Liver (tissue), 9 donors: ENCODE results near the gene EIF4G3. TPM values are rescaled to one million over a fixed set of nuclear protein-coding genes. Genes with fewer than 3 reads are reported as not detected.

Source experiments
- DNase-seq: peaks from one replicate; pipeline ENCODE4 v3.0.0-alpha.2; 2017; ENCODE audit warnings: low spot score
- H3K27ac ChIP-seq, 2 donors: one replicate each; pipeline ENCODE4 v1.7.0; 2013; ENCODE audit warnings: inconsistent platforms in 2 of 2, low read length in 2 of 2, control low read depth in 1 of 2, low read depth in 1 of 2, mild to moderate bottlenecking in 1 of 2
- H3K27me3 ChIP-seq, 4 donors: one replicate each; pipeline versions ENCODE4 v1.6.1 to v1.7.0; 2013; ENCODE audit warnings: low read length in 3 of 4, inconsistent platforms in 1 of 4, mild to moderate bottlenecking in 1 of 4, moderate library complexity in 1 of 4; ENCODE audit not compliant: control insufficient read depth in 4 of 4, insufficient read depth in 4 of 4
- H3K36me3 ChIP-seq, 4 donors: one replicate each; pipeline versions ENCODE4 v1.6.1 to v1.7.0; 2013; ENCODE audit warnings: low read length in 3 of 4, mild to moderate bottlenecking in 3 of 4, low read depth in 1 of 4, moderate library complexity in 1 of 4; ENCODE audit not compliant: control insufficient read depth in 4 of 4, insufficient read depth in 3 of 4
- H3K4me1 ChIP-seq, 4 donors: one replicate each; pipeline versions ENCODE4 v1.6.1 to v1.7.0; 2013; ENCODE audit warnings: low read length in 3 of 4, mild to moderate bottlenecking in 3 of 4, moderate library complexity in 1 of 4; ENCODE audit not compliant: control insufficient read depth in 4 of 4, insufficient read depth in 4 of 4
- H3K4me3 ChIP-seq, 3 donors: one replicate each; pipeline versions ENCODE4 v1.6.1 to v1.7.0; 2013; ENCODE audit warnings: low read length in 3 of 3, control low read depth in 1 of 3, low read depth in 1 of 3, mild to moderate bottlenecking in 1 of 3
- H3K9ac ChIP-seq, 2 donors: one replicate each; pipeline ENCODE4 v1.7.0; 2013; ENCODE audit warnings: low read length in 2 of 2, mild to moderate bottlenecking in 2 of 2, moderate library complexity in 2 of 2, control low read depth in 1 of 2, low read depth in 1 of 2
- H3K9me3 ChIP-seq, 4 donors: one replicate each; pipeline versions ENCODE4 v1.6.1 to v1.7.0; 2013; ENCODE audit warnings: low read length in 3 of 4; ENCODE audit not compliant: control insufficient read depth in 4 of 4
- EGR1 ChIP-seq, 2 donors: IDR thresholded peaks; 2 replicates each; pipeline ENCODE4 v1.6.1; 2016 to 2018; ENCODE audit warnings: antibody characterized with exemption in 2 of 2, low read depth in 2 of 2
- FOXA1 ChIP-seq: IDR thresholded peaks from 2 replicates; pipeline ENCODE4 v1.6.1; 2016; ENCODE audit warnings: antibody characterized with exemption
- FOXA2 ChIP-seq: IDR thresholded peaks from 2 replicates; pipeline ENCODE4 v1.6.1; 2016; ENCODE audit warnings: antibody characterized with exemption
- GABPA ChIP-seq, 2 donors: IDR thresholded peaks in 1 of 2; conservative IDR thresholded peaks in 1 of 2; 2 replicates each; pipeline ENCODE4 v1.6.1; 2016; ENCODE audit warnings: antibody characterized with exemption in 2 of 2, mild to moderate bottlenecking in 1 of 2, moderate library complexity in 1 of 2
- HNF4G ChIP-seq: IDR thresholded peaks from 2 replicates; pipeline ENCODE4 v1.6.1; 2016; ENCODE audit warnings: antibody characterized with exemption
- JUND ChIP-seq, 2 donors: IDR thresholded peaks; 2 replicates each; pipeline ENCODE4 v1.6.1; 2016; ENCODE audit warnings: antibody characterized with exemption in 2 of 2
- SP1 ChIP-seq: IDR thresholded peaks from 2 replicates; pipeline ENCODE4 v1.6.1; 2018; ENCODE audit warnings: antibody characterized with exemption, mild to moderate bottlenecking
- WGBS: extraction: QIAGEN DNeasy Blood & Tissue Kit; methylation state at CpG from one replicate; pipeline ENCODE4 v1.1.7; 2013; 5-methylcytosine and 5-hydroxymethylcytosine counted together
- polyA plus RNA-seq, 2 donors: library from polyadenylated mRNA; stranded (reverse) in 1 of 2; unstranded in 1 of 2; fragments of 200-250 nt in 1 of 2; fragments of >200 nt in 1 of 2; fragmentation: Nextera tagmentation in 1 of 2; extraction: Ambion mirVana in 1 of 2; gene quantifications; one replicate each; pipeline versions ENCODE4 v1.2.1 to v1.2.3, GENCODE V29; 2013 to 2015
- total RNA-seq, 2 donors: library from RNA; depleted of rRNA; stranded (reverse); fragments of >200 nt; gene quantifications; one replicate each; pipeline ENCODE4 v1.2.3, GENCODE V29; 2014
- TF ChIP-seq, protein P1 (sequence below): fragments of 150-350 bp; IDR thresholded peaks from 2 replicates; pipeline ENCODE4 v1.5.1; 2017; ENCODE audit warnings: improper control_type of control experiment, low read depth, low read length; ENCODE audit not compliant: missing input control
- TF ChIP-seq, protein P2 (sequence below): IDR thresholded peaks from 2 replicates; pipeline ENCODE4 v1.6.1; 2016; ENCODE audit warnings: antibody characterized with exemption, mild to moderate bottlenecking
- TF ChIP-seq, protein P3 (sequence below): IDR thresholded peaks from 2 replicates; pipeline ENCODE4 v1.6.1; 2016; ENCODE audit warnings: antibody characterized with exemption
- TF ChIP-seq, protein P4 (sequence below): IDR thresholded peaks from 2 replicates; pipeline ENCODE4 v1.6.1; 2016; ENCODE audit warnings: antibody characterized with exemption
- TF ChIP-seq, protein P5 (sequence below): IDR thresholded peaks from 2 replicates; pipeline ENCODE4 v1.6.1; 2016; ENCODE audit warnings: antibody characterized with exemption
- donor health status: healthy.
- donor health status: healthy.
- donor health status: healthy.
- donor health status: healthy.
- donor health status: healthy.

Gene EIF4G3
- total and polyA plus RNA-seq, 4 donors = 7.6 to 22.8 (median 11.7) TPM

DNA sequence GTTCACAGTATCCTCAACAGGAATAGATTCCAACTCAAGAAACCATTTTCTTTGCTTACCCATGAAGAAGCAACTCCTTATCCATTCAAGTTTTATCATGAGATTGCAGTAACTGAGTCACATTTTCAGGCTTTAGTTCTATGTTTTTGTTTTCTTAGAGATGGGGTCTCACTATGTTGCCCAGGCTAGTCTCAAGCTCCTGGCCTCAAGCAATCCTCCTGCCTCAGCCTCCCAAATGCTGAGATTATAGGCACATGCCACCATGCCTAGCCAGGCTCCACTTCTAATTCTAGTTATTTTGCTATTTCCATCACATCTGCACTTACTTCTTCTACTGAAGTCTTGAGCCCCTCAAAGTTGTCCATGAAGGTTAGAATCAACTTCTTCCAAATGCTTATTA lies 246.3 kb downstream of the EIF4G3 start:
- Histone ChIP-seq H3K9me3 (no peaks in the 10 kb centered on the region), H3K27ac (no peak overlapping the region), H3K27me3 (no peaks in the 10 kb centered on the region), H3K9ac (no peak overlapping the region), H3K36me3 (peaks cover 0 to 3% (median 0%) of the 10 kb centered on the region in 4 donors), H3K4me1 (no peaks in the 10 kb centered on the region), H3K4me3 (no peak overlapping the region)
- DNase-seq = no peak
- TF ChIP-seq GABPA (IDR thresholded peaks at IDR 0.05 in 1 of 2, conservative IDR thresholded peaks at IDR 0.05 in 1 of 2) = no peak
- TF ChIP-seq, protein P1, sequence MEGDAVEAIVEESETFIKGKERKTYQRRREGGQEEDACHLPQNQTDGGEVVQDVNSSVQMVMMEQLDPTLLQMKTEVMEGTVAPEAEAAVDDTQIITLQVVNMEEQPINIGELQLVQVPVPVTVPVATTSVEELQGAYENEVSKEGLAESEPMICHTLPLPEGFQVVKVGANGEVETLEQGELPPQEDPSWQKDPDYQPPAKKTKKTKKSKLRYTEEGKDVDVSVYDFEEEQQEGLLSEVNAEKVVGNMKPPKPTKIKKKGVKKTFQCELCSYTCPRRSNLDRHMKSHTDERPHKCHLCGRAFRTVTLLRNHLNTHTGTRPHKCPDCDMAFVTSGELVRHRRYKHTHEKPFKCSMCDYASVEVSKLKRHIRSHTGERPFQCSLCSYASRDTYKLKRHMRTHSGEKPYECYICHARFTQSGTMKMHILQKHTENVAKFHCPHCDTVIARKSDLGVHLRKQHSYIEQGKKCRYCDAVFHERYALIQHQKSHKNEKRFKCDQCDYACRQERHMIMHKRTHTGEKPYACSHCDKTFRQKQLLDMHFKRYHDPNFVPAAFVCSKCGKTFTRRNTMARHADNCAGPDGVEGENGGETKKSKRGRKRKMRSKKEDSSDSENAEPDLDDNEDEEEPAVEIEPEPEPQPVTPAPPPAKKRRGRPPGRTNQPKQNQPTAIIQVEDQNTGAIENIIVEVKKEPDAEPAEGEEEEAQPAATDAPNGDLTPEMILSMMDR = no peak

DNA sequence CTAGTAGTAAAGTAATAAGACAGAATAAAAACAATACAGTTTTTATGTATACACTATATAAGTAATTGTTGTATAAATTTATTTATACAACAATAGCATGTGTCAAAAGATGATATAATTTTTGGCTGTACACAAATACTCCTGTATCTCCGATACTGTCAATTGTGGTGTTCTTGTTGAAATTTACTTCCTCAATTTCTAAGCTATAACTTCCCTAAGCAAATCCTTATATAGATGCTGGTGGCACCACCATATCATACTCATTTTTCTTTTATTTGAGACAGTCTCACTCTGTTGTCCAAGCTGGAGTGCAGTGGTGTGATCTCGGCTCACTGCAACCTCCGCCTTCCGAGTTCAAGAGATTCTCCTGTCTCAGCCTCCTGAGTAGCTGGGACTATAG lies 248.6 kb downstream of the EIF4G3 start:
- peaks cover 0 to 1% (median 0%) of the 10 kb centered on the region in 4 donors for H3K4me1 ChIP-seq
- no peak overlapping the region for H3K4me3 ChIP-seq
- no peak for TF ChIP-seq FOXA2
- TF ChIP-seq, protein P1 = no peak
- no peak for TF ChIP-seq JUND (IDR thresholded peaks at IDR 0.05)
- TF ChIP-seq SP1 = no peak
- no peak for TF ChIP-seq FOXA1
- no peak for TF ChIP-seq HNF4G
- TF ChIP-seq, protein P2, sequence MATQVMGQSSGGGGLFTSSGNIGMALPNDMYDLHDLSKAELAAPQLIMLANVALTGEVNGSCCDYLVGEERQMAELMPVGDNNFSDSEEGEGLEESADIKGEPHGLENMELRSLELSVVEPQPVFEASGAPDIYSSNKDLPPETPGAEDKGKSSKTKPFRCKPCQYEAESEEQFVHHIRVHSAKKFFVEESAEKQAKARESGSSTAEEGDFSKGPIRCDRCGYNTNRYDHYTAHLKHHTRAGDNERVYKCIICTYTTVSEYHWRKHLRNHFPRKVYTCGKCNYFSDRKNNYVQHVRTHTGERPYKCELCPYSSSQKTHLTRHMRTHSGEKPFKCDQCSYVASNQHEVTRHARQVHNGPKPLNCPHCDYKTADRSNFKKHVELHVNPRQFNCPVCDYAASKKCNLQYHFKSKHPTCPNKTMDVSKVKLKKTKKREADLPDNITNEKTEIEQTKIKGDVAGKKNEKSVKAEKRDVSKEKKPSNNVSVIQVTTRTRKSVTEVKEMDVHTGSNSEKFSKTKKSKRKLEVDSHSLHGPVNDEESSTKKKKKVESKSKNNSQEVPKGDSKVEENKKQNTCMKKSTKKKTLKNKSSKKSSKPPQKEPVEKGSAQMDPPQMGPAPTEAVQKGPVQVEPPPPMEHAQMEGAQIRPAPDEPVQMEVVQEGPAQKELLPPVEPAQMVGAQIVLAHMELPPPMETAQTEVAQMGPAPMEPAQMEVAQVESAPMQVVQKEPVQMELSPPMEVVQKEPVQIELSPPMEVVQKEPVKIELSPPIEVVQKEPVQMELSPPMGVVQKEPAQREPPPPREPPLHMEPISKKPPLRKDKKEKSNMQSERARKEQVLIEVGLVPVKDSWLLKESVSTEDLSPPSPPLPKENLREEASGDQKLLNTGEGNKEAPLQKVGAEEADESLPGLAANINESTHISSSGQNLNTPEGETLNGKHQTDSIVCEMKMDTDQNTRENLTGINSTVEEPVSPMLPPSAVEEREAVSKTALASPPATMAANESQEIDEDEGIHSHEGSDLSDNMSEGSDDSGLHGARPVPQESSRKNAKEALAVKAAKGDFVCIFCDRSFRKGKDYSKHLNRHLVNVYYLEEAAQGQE = no peak
- peaks cover 0 to 3% (median 0%) of the 10 kb centered on the region in 4 donors for H3K36me3 ChIP-seq
- 84% methylated on average over 4 of the region's 4 CpGs for WGBS
- H3K27me3 ChIP-seq = no peaks in the 10 kb centered on the region
- no peak for DNase-seq
- no peaks in the 10 kb centered on the region for H3K9me3 ChIP-seq
- H3K27ac ChIP-seq = no peak overlapping the region
- no peak overlapping the region for H3K9ac ChIP-seq

DNA sequence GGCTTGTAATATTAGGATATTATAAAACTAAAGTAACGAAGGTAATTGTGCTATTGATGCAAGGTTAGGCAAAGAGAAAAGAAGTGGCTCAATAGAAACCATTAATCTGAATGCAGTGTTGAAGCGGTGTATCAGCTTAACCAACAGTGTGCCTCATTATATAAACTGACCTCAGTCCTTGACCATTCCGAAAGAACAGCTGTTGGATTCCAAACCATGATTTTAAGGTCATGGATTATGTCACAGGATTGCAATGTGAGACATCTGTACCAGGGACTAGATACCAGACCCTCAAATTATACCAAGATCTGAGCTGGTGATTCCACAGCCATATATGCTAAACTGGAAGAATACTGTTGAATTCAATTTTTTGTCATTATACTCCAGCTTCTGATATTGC lies 255.4 kb downstream of the EIF4G3 start:
- Histone ChIP-seq H3K27me3 (no peaks in the 10 kb centered on the region), H3K4me3 (no peak overlapping the region), H3K27ac (no peak overlapping the region), H3K9me3 (no peaks in the 10 kb centered on the region), H3K9ac (no peak overlapping the region), H3K4me1 (peaks cover 0 to 1% (median 0%) of the 10 kb centered on the region in 4 donors), H3K36me3 (no peaks in the 10 kb centered on the region)
- TF ChIP-seq FOXA1 = no peak
- TF ChIP-seq, protein P2 = no peak
- no peak for TF ChIP-seq SP1
- TF ChIP-seq EGR1 (IDR thresholded peaks at IDR 0.05; ENCODE audit: low read depth in 2 of 2) = no peak
- TF ChIP-seq, protein P3, sequence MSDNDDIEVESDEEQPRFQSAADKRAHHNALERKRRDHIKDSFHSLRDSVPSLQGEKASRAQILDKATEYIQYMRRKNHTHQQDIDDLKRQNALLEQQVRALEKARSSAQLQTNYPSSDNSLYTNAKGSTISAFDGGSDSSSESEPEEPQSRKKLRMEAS = no peak
- TF ChIP-seq GABPA (IDR thresholded peaks at IDR 0.05 in 1 of 2, conservative IDR thresholded peaks at IDR 0.05 in 1 of 2) = no peak
- TF ChIP-seq, protein P4, sequence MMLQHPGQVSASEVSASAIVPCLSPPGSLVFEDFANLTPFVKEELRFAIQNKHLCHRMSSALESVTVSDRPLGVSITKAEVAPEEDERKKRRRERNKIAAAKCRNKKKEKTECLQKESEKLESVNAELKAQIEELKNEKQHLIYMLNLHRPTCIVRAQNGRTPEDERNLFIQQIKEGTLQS = no peak
- TF ChIP-seq, protein P5, sequence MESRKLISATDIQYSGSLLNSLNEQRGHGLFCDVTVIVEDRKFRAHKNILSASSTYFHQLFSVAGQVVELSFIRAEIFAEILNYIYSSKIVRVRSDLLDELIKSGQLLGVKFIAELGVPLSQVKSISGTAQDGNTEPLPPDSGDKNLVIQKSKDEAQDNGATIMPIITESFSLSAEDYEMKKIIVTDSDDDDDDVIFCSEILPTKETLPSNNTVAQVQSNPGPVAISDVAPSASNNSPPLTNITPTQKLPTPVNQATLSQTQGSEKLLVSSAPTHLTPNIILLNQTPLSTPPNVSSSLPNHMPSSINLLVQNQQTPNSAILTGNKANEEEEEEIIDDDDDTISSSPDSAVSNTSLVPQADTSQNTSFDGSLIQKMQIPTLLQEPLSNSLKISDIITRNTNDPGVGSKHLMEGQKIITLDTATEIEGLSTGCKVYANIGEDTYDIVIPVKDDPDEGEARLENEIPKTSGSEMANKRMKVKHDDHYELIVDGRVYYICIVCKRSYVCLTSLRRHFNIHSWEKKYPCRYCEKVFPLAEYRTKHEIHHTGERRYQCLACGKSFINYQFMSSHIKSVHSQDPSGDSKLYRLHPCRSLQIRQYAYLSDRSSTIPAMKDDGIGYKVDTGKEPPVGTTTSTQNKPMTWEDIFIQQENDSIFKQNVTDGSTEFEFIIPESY = no peak
- no peak for DNase-seq
- 93% methylated on average over 3 of the region's 3 CpGs for WGBS
